Transverse colon (tissue), 4 donors: ENCODE measurements around the gene CD84. TPM values are rescaled to one million over a fixed set of nuclear protein-coding genes. Genes with fewer than 3 reads are reported as not detected.

ENCODE experiments used
- DNase-seq: peaks from one replicate; pipeline ENCODE4 v3.0.0-alpha.2; 2019
- H3K27ac ChIP-seq, 4 donors: fragments of 200-600 bp; sonication (generic); 2 replicates each; pipeline ENCODE4 v1.5.1; 2016 to 2018; ENCODE audit warnings: inconsistent platforms in 4 of 4
- H3K27me3 ChIP-seq: fragments of 200-600 bp; sonication (generic); 2 replicates; pipeline ENCODE4 v1.5.1; 2017; ENCODE audit warnings: inconsistent platforms
- H3K36me3 ChIP-seq, 4 donors: fragments of 200-600 bp; sonication (generic); 2 replicates each; pipeline ENCODE4 v1.5.1; 2017 to 2019; ENCODE audit warnings: inconsistent platforms in 4 of 4
- H3K4me1 ChIP-seq, 4 donors: fragments of 200-600 bp; sonication (generic); 2 replicates each; pipeline ENCODE4 v1.5.1; 2017 to 2020; ENCODE audit warnings: inconsistent platforms in 4 of 4
- H3K4me3 ChIP-seq, 4 donors: fragments of 200-600 bp; sonication (generic); 1 replicate in 1 of 4; 2 replicates in 3 of 4; pipeline versions ENCODE4 v1.5.1 to v1.6.1; 2017 to 2019; ENCODE audit warnings: inconsistent platforms in 4 of 4
- H3K9me3 ChIP-seq, 2 donors: fragments of 200-600 bp; sonication (generic); 2 replicates each; pipeline ENCODE4 v1.5.1; 2017 to 2019; ENCODE audit warnings: inconsistent platforms in 2 of 2
- EP300 ChIP-seq: sonication (generic); formaldehyde crosslinking; IDR thresholded peaks from one replicate; pipeline ENCODE4 v1.6.1; 2017; ENCODE audit warnings: antibody characterized with exemption, low read depth
- POLR2A ChIP-seq: fragments of 450-650 bp; IDR thresholded peaks from one replicate; pipeline ENCODE4 v1.6.1; 2016; ENCODE audit warnings: antibody characterized with exemption, mild to moderate bottlenecking, moderate library complexity
- POLR2AphosphoS5 ChIP-seq, 3 donors: sonication (generic); formaldehyde crosslinking; IDR thresholded peaks; one replicate each; pipeline ENCODE4 v1.6.1; 2016; ENCODE audit warnings: antibody characterized with exemption in 3 of 3
- WGBS, 2 donors: methylation state at CpG; one replicate each; pipeline ENCODE4 v1.1.5; 2018; ENCODE audit warnings: low coverage in 1 of 2; 5-methylcytosine and 5-hydroxymethylcytosine counted together
- in situ Hi-C, 4 donors: fragments of 200-750 bp; cut with MboI; loops; one replicate each; pipeline versions ENCODE4 v1.15.0 to v1.15.1; 2017; ENCODE audit warnings: low sequenced_read_pairs in 3 of 4, low pct_ligation_motif_present in 1 of 4, low pct_unique_long_range_greater_than_20kb in 1 of 4
- intact Hi-C: fragments of 100-400 bp; cut with DNase I; formaldehyde crosslinking; loops from one replicate; pipeline ENCODE4 v1.15.1; 2023; ENCODE audit warnings: low total_unique reads
- total RNA-seq, 4 donors: library from RNA; depleted of rRNA; stranded (reverse); fragments of >200 nt; gene quantifications; one replicate each; pipeline ENCODE4 v1.1.0, GENCODE V29; 2016
- TF ChIP-seq, protein P1 (sequence below), 5 experiments: fragments of 200-600 bp in 3 of 5; fragments of 450-650 bp in 2 of 5; sonication (generic) in 3 of 5; IDR thresholded peaks; 1 replicate in 2 of 5; 2 replicates in 3 of 5; pipeline ENCODE4 v1.5.1; 2016 to 2017; ENCODE audit warnings: antibody characterized with exemption in 5 of 5, inconsistent platforms in 3 of 5, mild to moderate bottlenecking in 2 of 5, moderate library complexity in 1 of 5

CD84 gene
- total RNA-seq, 4 donors from 2014 or later: 1.4 to 8.6 (median 5.8) TPM

DNA sequence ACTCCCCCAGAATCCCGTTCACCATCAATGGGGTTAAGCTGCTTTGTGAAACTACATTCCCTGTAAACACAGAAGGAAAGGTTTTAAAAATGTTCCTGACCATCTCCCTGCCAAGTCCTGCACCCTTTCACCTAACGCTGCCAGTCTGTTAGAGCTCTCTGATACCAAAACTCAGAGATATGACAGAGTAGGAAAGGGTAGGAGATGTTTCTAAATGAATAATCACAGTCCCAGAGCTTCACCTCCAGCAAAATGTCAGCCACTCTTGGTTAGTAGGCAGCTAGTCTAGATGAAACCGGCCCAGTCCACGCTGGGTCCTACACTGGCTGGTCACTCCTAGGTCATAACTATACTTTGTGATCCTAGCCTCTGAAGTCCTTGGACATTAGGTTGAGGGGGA is 83.0 kb downstream of the CD84 start:
- no peaks in the 10 kb centered on the region for H3K36me3 ChIP-seq
- H3K4me1 ChIP-seq: no peaks in the 10 kb centered on the region
- WGBS, 2 donors: 89 to 100% methylated on average over 1 to 4 of the region's 4 CpGs
- no peak overlapping the region for H3K27ac ChIP-seq
- no peaks in the 10 kb centered on the region for H3K9me3 ChIP-seq
- no peak overlapping the region for H3K4me3 ChIP-seq
- in situ Hi-C loops (no loop called here), intact Hi-C loops (loop anchor here (2.0 kb wide), 1 partner anchor 76 kb away; no protein-coding TSS in a partner anchor)
- DNase-seq: no peak
- no peak for TF ChIP-seq EP300
- TF ChIP-seq POLR2AphosphoS5 (IDR thresholded peaks at IDR 0.05): no peak
- H3K27me3 ChIP-seq: no peaks in the 10 kb centered on the region

DNA sequence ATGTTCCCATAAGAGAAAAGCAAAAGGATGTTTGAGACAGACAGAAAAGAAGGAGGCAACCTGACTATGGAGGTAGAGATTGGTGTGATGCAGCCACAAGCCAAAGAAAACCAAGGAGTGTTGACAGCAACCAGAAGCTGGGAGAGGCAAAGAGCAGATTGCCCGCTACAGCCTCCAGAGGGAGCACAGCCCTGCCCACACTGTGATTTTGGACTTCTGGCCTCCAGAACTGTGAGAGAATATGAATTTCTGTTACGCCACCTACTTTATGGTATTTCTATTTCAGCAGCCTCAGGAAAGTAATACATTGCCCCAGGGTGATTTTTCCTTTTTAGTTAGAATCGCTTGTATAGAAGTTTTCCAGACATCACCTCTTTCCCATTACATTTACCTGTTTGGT is 84.7 kb downstream of the CD84 start:
- DNase-seq: no peak
- H3K27ac ChIP-seq: no peak overlapping the region
- no peaks in the 10 kb centered on the region for H3K9me3 ChIP-seq
- WGBS, 2 donors: 67 to 90% methylated on average over 1 to 3 of the region's 3 CpGs
- H3K4me3 ChIP-seq: no peak overlapping the region
- no peaks in the 10 kb centered on the region for H3K27me3 ChIP-seq
- intact Hi-C loops (no loop called here), in situ Hi-C loops (no loop called here)
- TF ChIP-seq, protein P1, sequence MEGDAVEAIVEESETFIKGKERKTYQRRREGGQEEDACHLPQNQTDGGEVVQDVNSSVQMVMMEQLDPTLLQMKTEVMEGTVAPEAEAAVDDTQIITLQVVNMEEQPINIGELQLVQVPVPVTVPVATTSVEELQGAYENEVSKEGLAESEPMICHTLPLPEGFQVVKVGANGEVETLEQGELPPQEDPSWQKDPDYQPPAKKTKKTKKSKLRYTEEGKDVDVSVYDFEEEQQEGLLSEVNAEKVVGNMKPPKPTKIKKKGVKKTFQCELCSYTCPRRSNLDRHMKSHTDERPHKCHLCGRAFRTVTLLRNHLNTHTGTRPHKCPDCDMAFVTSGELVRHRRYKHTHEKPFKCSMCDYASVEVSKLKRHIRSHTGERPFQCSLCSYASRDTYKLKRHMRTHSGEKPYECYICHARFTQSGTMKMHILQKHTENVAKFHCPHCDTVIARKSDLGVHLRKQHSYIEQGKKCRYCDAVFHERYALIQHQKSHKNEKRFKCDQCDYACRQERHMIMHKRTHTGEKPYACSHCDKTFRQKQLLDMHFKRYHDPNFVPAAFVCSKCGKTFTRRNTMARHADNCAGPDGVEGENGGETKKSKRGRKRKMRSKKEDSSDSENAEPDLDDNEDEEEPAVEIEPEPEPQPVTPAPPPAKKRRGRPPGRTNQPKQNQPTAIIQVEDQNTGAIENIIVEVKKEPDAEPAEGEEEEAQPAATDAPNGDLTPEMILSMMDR (IDR thresholded peaks at IDR 0.05): peak in 2 of 5 experiments; percentile 25 to 34
- TF ChIP-seq EP300 (no peak), POLR2AphosphoS5 (IDR thresholded peaks at IDR 0.05) (no peak), POLR2A (no peak)
- H3K36me3 ChIP-seq: no peaks in the 10 kb centered on the region
- H3K4me1 ChIP-seq: no peaks in the 10 kb centered on the region

DNA sequence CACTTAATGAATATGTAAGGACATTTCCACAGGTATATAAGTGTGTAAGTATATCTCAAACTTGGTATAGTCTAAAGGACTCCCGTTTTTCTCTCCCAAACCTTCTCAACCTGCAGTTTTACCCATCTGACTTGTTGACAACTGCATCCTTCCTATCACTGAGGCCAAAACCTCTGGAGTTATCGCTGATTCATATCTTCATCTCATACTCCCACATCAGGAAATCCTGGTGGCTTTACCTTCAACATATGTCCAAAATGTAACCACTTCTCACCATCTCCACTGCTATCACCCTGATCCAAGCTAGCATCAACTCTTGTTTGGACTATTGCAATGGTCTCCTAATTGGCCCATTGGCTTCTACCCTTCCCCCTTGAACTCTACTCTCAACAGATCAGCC is 86.7 kb downstream of the CD84 start:
- H3K9me3 ChIP-seq: no peaks in the 10 kb centered on the region
- no peaks in the 10 kb centered on the region for H3K36me3 ChIP-seq
- intact Hi-C loops: no loop called here
- 71 to 85% methylated on average over 2 of the region's 2 CpGs for WGBS, 2 donors
- H3K4me3 ChIP-seq: no peak overlapping the region
- no peaks in the 10 kb centered on the region for H3K27me3 ChIP-seq
- H3K4me1 ChIP-seq: no peaks in the 10 kb centered on the region
- TF ChIP-seq POLR2A (no peak), EP300 (no peak), POLR2AphosphoS5 (IDR thresholded peaks at IDR 0.05) (no peak)
- TF ChIP-seq, protein P1 (IDR thresholded peaks at IDR 0.05): no peak
- in situ Hi-C loops: no loop called here
- H3K27ac ChIP-seq: no peak overlapping the region
- DNase-seq: no peak

DNA sequence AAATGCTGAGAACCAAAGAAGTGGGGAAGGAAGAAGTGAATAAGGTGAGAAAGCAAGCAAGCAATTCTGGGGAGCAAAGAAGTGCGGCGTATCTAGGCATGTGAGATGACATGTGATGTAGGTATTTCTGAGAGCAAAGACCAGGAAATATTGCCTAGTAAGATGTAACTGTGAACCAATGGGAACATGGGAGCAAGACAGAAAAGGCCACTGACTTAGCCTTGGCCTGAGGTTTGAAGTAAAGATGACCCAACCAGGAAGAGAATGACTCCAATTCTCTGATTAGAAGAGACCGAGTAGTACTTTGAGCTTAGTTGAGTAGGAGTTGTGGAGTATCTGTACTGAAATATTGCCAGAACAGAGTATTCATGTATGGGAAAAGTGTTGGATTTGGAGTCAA is 87.3 kb downstream of the CD84 start:
- WGBS, 2 donors: 92 to 96% methylated on average over 3 of the region's 3 CpGs
- Histone ChIP-seq H3K27ac (no peak overlapping the region), H3K4me3 (no peak overlapping the region), H3K27me3 (no peaks in the 10 kb centered on the region), H3K9me3 (no peaks in the 10 kb centered on the region), H3K4me1 (no peaks in the 10 kb centered on the region), H3K36me3 (no peaks in the 10 kb centered on the region)
- DNase-seq: no peak
- in situ Hi-C loops: no loop called here
- intact Hi-C loops: no loop called here
- TF ChIP-seq POLR2A (no peak), EP300 (no peak), POLR2AphosphoS5 (IDR thresholded peaks at IDR 0.05) (no peak)
- TF ChIP-seq, protein P1 (IDR thresholded peaks at IDR 0.05): no peak

Other genes with a start within 250 kb of the CD84 start
- 100 to 1,000 TPM in 3 of 4 donors, 10 to 100 TPM in 1; 98.7 to 152 (median 119) TPM for gene COPA, start 236.2 kb downstream of the CD84 start, total RNA-seq
- gene NCSTN, start 236.1 kb downstream of the CD84 start, total RNA-seq: 100 to 1,000 TPM in 1 of 4 donors, 10 to 100 TPM in 3; 30.6 to 101 (median 67.3) TPM
- gene NHLH1, start 212.4 kb downstream of the CD84 start, total RNA-seq: not detected
- 1 to 10 TPM in 3 of 4 donors, under 1 TPM in 1; 0.20 to 3.7 (median 2.7) TPM for gene VANGL2, start 178.9 kb downstream of the CD84 start, total RNA-seq
- gene SLAMF6, start 56.2 kb downstream of the CD84 start, total RNA-seq: 1 to 10 TPM in 2 of 4 donors, under 1 TPM in 1, not detected in 1; 0.60 to 6.7 (median 2.3) TPM
- 1 to 10 TPM in 3 of 4 donors, not detected in 1; 1.1 to 3.3 (median 3.2) TPM for gene SLAMF1, start 67.5 kb upstream of the CD84 start, total RNA-seq
- gene CD48, start 132.3 kb upstream of the CD84 start, total RNA-seq: 10 to 100 TPM in 2 of 4 donors, 1 to 10 TPM in 1, not detected in 1; 7.5 to 31.3 (median 17.6) TPM
- gene SLAMF7, start 159.8 kb upstream of the CD84 start, total RNA-seq: 10 to 100 TPM in 1 of 4 donors, 1 to 10 TPM in 1, under 1 TPM in 1, not detected in 1; 0.20 to 15.4 (median 2.7) TPM
- 1 to 10 TPM in 3 of 4 donors, under 1 TPM in 1; 0.40 to 9.4 (median 1.8) TPM for gene LY9, start 216.7 kb upstream of the CD84 start, total RNA-seq